DMS 273 treated with DMSO at 0.1 percent for 48 hours (cell line): ENCODE results near the gene TMEM135.
"Not testable (repeated sequence)": the region's sequence is repeated elsewhere in the genome, so short reads cannot be mapped to it uniquely, and the experiment has no call there.

Experiments used
- DNase-seq: peaks from one replicate; lab custom pipeline; 2025; lab: John Stamatoyannopoulos, UW

The TMEM135 gene

DNA sequence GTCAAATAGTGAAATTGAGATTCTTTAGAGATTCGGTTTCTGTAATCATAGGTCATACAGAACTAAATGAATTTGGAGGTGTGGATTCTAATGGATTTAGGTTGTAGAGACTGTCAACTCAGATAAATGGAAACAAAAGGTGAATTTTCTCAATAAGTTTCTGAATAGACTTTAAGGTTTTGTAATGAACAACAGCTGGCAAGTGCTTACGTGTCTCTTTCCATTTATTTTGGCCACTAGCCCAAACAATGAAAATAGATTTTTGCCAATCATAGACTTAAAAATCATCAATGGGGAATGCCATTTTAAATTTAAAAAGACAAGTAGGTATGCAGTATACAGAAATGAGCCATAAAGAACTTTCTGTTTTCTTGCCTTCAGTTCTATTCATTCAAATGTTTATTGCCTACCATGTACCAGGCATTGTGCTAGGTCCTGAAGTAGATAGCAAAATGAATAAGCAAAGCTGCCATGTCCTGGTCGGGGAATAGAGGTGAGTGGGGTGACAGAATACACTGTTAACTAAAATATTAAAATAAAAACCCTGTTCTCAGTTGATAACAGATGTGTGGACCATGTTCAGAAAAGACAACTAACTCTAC lies 16.9 kb upstream of the TMEM135 start:
- DNase-seq: no peak

DNA sequence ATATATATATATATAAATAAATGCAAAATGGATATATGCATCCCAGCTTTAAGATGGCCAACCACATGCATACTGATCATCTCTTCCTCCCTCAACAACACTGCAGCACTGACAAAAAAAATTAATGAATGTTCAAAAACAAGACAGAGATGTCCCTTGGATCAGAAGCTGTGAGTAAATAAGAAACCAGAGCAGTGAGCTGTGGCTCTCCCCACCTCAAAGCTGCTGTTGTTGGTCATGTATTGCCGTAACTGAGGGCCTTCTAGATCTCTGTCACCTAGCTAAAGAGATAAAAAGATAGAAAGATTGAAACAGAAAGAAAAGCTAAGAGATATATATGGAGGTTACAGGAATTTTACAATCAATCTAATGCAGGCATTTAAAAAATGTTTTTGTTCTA lies 15.5 kb upstream of the TMEM135 start:
- DNase-seq: no peak

DNA sequence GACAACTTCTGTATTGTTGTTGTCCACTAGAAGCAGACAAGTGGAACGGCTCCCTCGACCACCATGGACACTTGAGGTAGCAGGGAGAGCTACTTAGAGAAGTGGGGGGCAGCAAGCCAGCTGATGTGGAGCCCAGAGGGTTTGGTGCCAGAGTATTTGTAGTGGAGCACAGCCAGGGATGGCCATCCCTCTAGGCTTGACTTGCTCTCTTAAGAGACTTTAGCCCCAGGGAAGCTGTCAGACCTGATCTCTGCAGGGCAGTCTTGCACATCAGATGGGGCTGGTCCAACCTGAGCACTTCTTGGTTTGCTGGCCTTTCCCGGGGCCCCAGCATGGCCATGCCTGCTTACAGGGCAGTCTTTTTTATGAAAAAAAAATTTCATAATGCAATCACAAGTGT lies 15.0 kb upstream of the TMEM135 start:
- DNase-seq: no peak

DNA sequence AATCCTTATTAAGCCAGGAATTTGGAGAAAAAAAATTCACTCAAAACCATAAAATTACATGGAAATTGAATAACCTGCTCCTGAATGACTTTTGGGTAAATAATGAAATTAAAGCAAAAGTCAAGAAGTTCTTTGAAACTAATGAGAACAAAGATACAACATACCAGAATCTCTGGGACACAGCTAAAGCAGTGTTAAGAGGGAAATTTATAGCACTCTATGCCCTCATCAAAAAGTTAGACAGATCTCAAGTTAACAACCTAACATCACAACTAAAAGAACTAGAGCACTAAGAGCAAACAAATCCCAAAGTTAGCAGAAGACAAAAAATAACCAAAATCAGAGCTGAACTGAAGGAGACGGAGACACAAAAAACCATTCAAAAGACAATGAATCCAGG lies 11.3 kb upstream of the TMEM135 start:
- not testable (repeated sequence) for DNase-seq

DNA sequence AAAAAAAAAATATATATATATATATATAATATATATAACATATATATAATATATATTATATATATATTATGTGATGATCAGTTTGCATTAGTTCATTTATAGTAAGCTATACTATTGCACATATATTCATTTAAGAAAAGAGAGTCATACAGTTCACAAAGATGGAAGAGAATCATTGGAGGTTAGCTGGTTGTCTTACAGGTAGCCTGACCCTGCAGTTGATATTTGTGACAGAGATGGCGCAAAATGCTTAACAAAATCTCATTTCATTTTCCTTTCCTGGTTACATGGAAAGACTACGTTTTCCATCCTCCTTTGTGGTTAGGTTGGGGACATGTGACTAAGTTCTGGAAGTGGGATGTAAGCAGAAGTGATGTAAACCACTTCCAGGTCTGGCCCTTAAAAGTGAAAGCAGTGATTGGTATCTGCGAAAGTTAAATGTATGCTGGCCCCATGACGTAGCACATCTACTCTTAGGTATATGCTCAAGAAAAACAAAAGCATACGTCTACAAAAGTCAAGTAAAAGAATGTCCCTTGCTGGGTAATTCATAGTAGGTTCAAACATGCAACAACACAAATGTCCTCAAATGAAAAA lies 7.2 kb upstream of the TMEM135 start:
- no peak for DNase-seq

DNA sequence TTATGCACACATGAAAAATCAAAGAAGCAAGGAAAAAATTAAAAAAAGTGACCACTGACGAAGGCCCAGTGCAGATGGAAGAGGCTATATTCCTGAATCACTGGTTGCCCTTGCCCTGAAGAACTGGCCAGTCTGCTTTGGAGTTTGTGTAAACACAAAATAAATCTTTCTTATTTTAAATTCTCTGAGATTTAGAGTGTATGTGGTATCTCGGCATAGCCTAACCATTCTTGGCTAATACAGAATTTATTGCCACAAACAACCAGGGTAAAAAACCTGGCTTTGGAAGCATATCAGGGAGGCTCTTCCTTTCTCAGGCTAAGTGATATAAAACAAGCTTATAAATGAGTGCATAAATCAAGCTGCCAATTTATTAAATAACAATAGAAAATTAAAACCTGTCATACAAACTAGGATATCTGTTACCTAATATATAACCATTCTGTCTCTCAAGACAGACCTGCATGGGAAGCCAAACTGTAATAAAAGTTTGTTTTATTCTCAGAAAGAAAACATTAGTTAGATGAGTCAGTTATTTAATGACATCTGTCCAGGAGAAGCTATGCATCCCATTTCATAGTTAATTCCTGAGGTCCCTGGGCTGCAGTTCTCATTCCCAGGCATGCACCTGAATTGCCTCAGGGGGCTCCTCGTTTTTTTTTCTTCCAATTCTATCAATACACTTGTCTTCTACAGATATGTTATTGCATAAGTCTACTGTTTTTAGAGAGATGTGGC lies 6.1 kb upstream of the TMEM135 start:
- DNase-seq: no peak

DNA sequence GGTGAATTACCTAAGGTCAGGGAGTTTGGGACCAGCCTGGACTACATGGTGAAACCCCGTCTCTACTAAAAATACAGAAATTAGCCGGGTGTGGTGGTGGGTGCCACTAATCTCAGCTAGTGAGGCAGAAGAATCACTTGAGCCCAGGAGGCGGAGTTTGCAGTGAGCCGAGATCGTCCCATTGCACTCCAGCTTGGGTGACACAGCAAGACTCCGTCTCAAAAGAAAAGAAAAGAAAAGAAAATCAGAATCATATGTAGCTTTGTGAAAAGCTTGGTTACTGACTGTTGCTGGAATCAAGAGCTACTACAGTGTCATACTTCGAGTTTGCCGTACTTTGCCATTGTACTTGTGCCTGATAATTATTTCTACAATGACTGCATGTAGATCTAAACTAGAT lies 4.2 kb upstream of the TMEM135 start:
- DNase-seq: no peak

DNA sequence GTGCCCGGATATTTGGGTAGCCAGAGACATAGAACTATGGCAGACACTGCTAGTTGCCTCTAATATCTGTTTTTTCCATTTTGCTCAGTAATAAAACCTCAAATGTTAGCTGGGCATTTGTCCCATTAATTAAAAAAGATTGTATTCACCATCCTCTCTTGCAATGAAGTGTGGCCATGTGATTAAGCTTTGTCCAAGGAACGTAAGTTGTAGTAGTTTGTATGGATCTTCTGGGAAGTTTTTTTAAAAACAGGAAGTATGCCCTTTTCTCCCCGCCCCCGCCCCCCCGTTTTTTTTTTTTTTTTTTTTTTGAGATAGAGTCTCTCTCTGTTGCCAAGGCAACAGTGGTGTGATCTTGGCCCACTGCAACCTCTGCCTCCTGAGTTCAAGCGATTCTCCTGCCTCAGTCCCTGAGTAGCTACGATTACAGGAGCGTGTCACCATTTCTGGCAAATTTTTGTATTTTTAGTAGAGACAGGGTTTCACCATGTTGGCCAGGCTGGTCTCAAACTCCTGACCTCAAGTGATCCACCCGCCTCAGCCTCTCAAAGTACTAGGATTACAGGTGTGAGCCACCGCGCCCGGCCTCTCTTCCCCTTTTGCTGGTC lies 1.7 kb upstream of the TMEM135 start:
- no peak for DNase-seq

DNA sequence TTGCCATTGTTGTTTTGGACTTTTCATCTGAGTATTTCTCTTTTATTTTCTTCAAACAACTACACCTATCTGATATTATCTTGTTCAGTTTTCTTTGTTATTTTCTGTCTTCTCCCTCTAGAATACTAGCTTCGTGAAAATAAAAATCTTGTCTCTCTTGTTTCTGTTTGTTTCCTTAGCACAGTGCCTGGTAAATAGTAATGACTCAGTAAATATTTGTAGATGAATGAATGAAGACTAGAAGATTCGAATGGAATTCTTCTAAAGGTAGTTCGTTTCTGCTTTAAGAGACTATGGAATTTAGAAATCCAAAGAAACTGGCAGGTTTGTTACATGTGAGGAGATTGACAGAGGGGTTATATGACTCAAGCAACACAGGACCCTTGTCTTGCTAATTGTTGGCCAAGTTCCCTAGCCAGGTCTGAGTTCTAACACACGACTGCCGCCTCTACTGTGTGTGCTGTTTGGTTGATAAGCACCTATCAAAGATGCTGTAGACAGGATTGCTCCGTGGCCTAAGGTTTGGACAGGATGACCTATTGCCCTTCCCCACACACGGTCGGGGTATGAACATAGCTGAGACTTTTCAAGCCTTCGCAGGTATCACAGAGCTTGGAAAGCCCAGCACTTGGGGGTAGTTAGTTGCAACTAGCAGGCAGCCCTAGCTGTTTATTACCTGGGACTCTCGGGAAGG lies 831 bp upstream of the TMEM135 start:
- DNase-seq: no peak

DNA sequence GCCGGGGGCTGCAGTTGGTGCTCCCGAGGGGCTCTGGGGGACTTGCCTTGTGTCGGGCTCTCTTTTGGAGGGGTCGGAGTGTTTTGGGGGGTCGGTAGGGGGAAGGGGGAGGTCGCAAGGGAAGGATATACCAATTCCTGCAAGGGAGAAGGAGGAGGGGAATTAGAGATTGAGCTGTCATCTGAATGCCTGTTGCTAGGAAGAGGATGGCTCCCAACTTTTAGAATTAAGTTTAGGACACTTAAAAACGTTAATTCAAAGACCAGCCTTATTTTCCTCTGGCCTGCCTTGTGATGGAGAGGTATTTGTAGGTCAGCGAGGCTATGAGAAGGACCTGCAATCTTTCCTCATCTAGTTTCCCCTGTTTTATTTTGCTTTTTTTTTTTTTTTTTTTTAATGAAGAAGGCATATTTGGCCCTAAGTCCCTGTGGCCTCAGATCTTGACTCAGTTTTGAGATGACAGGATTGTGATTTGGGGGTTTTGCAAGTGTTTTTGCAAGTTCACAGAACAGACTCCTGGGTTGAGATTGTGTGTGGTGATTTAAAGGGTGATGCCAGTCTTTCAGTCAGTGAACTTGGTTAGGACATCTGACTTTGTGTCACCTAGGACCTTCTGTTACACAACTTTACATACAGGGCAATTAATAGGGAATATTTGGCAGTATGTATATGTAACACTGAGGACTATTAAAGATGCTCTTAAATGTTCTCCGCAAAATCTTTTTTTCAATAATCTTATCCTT lies 672 bp downstream of the TMEM135 start:
- DNase-seq: no peak

DNA sequence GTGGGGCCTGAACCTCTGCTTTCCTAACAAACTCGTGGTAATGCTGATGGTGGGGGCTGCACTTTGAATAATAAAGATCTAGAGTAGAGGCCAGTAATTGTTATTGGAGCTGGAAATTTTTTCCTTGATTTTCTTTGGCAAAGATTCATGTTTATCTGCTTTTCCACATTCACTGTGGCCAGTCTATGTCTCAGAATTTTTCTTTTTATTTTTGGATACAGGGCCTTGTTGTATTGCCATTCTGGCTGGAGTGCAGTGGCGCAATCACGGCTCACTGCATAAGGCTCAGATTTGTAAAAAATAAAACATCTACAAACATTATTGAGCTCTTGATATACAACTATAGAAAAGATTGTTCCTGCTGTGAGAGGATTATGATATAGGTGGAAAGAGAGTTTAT lies 1.6 kb downstream of the TMEM135 start:
- no peak for DNase-seq

DNA sequence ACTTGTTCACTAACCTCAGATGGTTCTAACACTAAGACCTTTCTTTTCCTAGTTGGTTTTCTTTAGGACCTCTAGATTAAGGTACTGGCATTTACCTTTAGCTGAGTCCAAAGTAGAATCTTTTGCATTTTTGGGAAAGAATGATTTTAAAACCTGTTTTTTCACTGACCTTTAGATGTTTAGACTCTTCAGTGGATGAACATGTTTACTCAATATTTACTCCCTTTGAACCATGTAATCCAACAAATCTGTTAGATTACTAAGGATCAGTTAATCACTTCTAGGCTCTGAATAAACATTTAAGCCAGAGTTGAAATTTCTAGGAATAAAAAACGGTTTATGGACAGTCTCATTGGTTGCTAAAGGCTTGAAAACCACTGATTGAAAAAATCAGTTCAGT lies 6.2 kb downstream of the TMEM135 start:
- DNase-seq: no peak

DNA sequence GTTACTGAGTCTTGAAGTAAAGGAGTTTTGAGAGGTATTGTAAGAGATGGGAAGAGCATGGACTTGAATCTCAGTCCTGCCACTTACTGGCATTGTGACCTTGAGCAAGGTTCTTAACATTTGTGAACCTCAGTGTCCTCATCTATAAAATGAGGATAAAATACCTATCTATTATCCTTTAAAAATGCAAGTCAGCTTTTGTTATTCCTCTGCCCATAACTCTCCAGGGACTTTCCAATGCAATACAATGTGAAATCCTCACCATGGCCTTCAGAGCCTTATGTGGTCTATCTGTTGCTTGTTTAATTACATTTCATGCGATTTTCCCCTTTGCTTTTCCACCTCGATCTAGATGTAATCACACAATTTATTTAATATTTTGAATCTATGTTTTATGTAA lies 9.1 kb downstream of the TMEM135 start:
- no peak for DNase-seq

DNA sequence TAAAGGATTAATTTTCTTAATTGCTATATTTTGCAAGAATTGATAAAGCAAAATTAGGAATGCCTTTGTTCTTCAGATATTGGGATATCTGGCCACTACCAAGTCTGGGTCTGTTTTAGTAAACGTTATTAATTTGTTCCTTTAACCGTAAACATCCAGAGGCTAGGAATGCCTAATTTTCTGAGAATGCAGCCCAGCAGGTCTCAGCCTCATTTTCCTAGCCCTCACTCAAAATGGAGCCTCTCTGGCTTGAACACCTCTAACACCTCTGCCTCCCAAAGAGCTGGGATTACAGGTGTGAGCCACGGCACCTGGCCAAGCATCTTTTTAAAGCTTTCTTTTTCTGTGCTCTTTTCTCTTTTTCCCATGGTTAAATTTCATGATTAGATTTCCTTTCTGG lies 18.4 kb downstream of the TMEM135 start:
- no peak for DNase-seq

DNA sequence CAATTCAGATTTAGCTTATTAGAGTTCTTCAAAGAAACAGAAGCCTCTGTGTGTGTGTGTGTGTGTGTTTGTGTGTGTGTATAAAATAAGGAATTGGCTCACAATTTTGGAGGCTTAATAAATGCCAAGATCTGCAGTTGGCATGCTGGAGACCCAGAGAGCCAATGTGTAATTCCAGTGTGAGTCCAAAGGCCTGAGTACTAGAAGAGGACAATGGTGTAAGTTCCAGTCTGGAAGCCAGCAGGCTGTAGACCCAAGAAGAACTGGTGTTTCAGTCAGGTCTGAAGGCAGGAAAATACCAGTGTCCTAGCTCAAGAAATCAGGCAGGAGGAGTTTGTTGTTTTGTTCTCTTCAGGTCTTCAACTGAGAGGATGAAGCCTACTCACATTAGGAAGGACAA lies 20.0 kb downstream of the TMEM135 start:
- DNase-seq: no peak

DNA sequence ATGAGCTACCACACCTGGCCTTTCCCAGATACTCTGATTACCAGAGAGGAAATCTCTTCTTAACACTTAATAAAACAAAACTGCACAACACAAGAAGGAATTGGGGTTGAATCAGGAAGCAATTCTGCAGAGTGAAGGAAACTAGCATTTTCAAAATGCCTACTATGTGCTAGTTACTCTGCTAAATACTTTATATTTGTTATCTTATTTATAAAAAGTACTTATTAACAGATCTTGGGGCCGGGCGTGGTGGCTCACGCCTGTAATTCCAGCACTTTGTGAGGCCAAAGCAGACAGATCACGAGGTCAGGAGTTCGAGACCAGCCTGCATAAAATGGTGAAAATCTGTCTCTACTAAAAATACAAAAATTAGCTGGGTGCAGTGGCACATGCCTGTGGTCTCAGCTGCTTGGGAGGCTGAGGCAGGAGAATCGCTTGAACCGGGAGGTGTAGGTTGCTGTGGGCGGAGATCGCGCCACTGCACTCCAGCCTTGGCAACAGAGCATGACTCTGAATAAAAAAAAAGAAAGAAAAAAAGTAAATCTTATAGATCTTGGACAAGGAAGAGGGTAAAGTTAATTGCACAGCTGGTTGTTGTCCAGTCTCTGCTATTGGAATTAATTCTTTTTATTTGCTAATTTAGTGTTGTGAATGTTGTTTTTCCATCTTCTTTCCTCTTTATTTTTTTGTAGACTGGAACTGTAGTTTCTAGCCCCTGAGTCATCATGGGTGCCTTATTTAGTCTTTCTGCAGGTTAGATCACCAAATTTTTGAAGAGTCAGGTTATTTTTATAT lies 22.1 kb downstream of the TMEM135 start:
- DNase-seq: no peak

DNA sequence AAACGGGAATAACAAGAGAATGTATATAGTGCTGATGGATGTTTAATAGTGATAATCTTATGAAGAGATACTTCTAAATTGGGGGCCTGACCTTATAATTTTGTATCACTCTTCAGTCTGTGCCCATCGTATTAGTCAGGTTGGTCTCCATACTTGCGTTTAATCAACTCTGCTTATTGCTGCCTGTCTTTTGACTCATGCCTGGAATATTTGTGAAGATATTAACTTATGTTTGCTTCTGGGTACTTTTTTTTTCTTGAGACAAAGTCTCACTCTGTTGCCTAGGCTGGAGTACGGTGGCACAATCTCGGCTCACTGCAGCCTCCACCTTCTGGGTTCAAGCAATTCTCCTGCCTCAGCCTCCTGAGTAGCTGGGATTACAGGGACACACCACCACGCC lies 24.0 kb downstream of the TMEM135 start:
- DNase-seq: no peak

DNA sequence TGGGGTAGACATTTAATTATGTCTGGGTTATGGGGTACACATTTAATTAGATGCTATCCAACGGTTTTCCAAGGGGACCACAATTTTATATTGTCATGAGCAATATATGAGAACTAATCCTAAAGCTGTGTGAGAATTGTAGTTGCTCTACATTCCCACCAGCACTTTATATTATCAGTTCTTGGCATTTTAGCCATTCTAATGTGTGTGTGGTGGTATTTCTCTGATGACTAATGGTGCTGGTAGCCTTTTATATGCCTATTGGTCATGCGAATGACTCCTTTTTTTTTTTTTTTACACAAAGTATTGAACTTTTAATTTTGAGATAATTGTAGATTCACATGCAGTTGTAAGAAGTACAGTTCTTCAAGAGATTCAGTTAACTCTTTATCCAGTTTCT lies 26.2 kb downstream of the TMEM135 start:
- no peak for DNase-seq

DNA sequence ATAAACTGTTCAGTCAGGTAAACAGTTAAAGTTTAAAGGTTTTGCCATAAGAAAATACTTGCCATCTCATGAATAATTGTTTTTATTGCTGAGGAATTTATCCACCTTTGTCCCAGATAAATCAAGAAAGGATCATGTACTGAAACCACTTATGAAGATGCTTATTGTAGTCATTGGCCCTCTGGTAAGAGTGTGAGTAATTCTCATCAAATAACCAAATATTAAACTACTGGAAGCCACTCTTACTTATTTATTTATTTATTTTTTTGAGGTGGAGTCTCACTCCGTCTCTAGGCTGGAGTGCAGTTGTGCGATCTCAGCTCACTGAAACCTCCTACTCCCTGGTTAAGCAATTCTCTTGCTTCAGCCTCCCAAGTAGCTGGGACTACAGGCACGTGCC lies 35.1 kb downstream of the TMEM135 start:
- no peak for DNase-seq

DNA sequence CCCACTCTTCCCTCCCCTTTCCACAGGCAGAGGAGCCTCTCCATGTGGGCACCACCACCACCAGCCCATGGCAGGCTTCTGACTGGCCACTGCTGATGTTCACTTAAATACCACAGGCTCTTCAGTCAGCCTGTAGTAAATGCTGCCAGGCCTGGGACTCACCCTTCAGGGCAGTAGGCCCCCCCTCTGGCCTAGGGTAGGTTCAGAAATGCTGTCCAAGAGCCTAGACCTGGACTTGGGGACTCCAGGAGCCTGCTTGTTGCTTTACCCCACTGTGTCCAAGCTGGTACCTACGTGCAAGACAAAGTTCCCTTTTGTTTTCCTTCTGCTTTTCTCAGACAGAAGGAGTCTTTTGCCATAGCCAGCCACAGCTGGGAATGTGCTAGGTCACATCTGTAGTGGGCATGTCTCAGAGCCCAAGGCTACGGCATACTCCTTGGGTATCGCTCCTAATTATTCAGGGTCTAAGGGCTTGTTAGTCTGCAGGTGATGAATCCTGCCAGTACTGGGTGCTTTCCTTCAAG lies 38.6 kb downstream of the TMEM135 start:
- DNase-seq: no peak

DNA sequence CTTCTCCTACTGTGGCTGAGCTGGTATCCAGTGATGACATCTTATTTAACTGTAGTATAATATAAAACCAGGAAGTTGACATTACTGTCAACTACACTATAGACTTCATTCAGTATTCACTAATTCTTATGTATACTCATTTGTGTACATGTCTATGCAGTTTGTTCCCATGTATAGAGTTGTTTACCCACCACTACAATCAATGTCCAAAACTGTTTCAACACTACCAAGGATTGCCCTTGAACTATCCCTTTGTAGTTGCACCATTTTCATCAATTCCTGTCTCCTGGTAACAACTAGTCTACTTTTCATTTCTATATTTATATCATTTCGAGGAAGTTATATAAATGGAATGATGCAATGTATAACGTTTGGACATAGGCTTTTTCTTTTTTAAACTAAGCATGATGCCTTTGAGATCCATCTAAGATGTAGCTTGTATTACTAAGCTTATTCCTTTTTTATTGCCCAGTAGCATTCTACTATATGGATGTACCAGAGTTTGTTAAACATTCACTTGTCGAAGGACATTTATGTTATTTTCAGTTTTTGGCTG lies 39.2 kb downstream of the TMEM135 start:
- DNase-seq: no peak
